NT2/D1 (cell line): Measurements from ENCODE around the gene DECR2.
"Not testable (repeated sequence)": the region's sequence is repeated elsewhere in the genome, so short reads cannot be mapped to it uniquely, and the experiment has no call there.

Source experiments
- DNase-seq: peaks from one replicate; pipeline ENCODE4 v3.0.0-alpha.2; 2011; ENCODE audit warnings: low read depth, low spot score
- H3K27me3 ChIP-seq: 2 replicates; pipeline ENCODE4 v1.6.0; 2011; ENCODE audit warnings: mild to moderate bottlenecking; ENCODE audit not compliant: insufficient read length, insufficient read depth
- H3K36me3 ChIP-seq: 2 replicates; pipeline ENCODE4 v1.6.1; 2011; ENCODE audit warnings: mild to moderate bottlenecking, low read length, mixed read lengths; ENCODE audit not compliant: insufficient read depth, insufficient read length
- H3K4me1 ChIP-seq: 2 replicates; pipeline ENCODE4 v1.5.1; 2011; ENCODE audit not compliant: insufficient read depth, insufficient read length
- H3K4me3 ChIP-seq: 2 replicates; pipeline ENCODE4 v1.5.1; 2011; ENCODE audit warnings: low read depth; ENCODE audit not compliant: insufficient read length
- H3K9ac ChIP-seq: 2 replicates; pipeline ENCODE4 v1.6.0; 2011; ENCODE audit warnings: low read depth; ENCODE audit not compliant: insufficient read length
- H3K9me3 ChIP-seq: 2 replicates; pipeline ENCODE4 v1.5.1; 2011; ENCODE audit warnings: mild to moderate bottlenecking, low read length; ENCODE audit not compliant: insufficient read depth
- SUZ12 ChIP-seq: IDR thresholded peaks from 2 replicates; pipeline ENCODE4 v1.6.1; 2011; ENCODE audit not compliant: insufficient read length, insufficient read depth; ENCODE audit errors: extremely low read depth
- YY1 ChIP-seq: IDR thresholded peaks from 2 replicates; pipeline ENCODE4 v1.6.1; 2011; ENCODE audit not compliant: insufficient read length, insufficient read depth
- ZNF274 ChIP-seq: IDR thresholded peaks from 2 replicates; pipeline ENCODE4 v1.6.1; 2011; ENCODE audit warnings: mild to moderate bottlenecking, low read depth, low read length

The DECR2 gene

DNA sequence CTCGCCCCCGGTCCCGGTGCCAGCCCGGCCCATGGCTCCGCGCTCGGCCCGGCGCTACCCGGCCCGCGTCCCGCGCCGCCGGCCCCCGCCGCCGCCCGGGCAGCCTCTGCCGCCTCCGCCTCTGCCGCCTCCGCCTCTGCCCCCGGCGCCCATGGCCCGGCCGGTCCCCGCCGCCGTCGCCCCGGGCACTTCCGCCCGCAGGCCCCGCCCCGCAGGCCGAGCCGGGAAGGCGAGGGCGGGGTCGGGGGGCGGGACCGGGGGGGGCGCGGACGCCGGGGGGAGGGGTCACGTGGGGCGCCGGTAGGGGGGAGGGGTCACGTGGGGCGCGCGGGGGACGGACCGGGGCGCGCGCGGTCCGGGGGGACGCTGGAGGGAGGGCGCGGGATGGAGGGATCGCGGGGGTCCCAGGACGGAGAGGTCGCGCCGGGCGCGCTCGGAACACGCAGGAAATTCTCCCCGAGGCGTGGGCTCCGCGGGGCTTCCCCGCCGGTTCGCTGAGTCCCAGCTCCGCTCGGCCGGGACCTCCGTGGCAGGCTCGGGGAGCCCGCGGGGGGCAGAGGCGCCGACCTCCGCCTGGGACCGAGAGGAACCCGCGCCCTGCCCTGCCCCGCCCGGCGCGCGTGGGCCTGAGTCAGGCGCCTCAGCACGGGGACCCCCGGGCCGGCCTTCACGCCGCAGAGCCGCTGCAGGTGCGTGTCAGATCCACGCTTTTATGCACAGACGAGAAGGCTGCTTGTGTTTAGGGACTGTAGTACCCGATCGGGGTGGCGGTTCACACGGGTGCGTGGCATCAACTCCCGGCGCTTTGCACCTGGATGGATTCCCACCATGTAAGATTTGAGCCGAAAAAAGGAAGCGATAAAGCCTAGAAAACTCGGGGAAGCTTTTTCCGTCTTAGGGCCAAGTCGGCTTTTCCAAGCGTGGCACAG, 19.6 kb upstream of the DECR2 start, which contains the start of gene PGAP6:
Gene PGAP6, minus strand, starts transcription at position 190 of the 929 bp plus-strand sequence. Its CDS starts 157 bp downstream, at position 33.
- Histone ChIP-seq H3K27me3 (no peaks in the 10 kb centered on the region), H3K9me3 (no peaks in the 10 kb centered on the region), H3K9ac (peak within 1 kb of the TSS; percentile 99), H3K4me1 (peaks cover 26% of the 10 kb centered on the region), H3K36me3 (peaks cover 9% of the 10 kb centered on the region), H3K4me3 (peak within 1 kb of the TSS; percentile 93)
- no peak for TF ChIP-seq YY1
- DNase-seq, result no peak

DNA sequence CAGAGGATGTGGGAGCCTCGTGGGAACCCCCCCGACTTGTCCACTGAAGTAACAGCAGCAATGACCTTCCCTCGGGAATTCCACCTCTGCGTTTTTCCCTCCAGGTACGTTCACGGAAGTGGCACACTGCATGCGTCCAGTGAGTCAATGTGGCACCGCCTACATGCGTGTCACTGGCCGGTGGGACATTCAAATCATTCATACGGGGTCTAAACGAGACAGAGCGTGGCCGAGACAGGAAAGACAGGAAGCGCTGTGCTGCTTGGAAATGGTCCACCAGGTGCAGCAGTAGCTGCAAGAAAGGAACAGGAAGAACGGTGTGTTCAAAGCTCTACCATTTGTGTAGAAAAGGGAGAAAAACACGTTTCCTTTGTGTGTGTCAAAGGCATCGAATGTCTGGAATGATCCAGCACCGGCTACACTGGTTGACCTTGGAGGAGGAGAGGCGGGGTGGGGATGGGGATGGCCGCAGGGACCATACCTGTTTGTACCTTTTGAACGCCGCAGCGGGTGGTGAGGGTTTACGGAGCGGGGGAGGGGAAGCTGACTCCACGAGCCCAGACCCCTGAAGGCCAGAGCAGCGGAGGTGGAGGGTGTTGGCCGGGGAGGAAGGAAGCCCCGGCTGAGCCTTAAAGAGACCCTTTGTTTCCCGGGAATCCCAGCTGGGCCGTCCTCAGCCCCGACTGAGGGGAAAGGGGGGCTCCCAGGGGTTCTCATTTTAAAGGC, 18.2 kb upstream of the DECR2 start:
- peaks cover 5% of the 10 kb centered on the region for H3K36me3 ChIP-seq
- H3K9me3 ChIP-seq, result no peaks in the 10 kb centered on the region
- peak overlapping the region; percentile 22 for H3K4me3 ChIP-seq
- H3K4me1 ChIP-seq, result peaks cover 29% of the 10 kb centered on the region
- H3K27me3 ChIP-seq, result no peaks in the 10 kb centered on the region
- TF ChIP-seq SUZ12 (no peak), ZNF274 (no peak), YY1 (no peak)
- H3K9ac ChIP-seq, result peak overlapping the region; percentile 75
- DNase-seq, result no peak

DNA sequence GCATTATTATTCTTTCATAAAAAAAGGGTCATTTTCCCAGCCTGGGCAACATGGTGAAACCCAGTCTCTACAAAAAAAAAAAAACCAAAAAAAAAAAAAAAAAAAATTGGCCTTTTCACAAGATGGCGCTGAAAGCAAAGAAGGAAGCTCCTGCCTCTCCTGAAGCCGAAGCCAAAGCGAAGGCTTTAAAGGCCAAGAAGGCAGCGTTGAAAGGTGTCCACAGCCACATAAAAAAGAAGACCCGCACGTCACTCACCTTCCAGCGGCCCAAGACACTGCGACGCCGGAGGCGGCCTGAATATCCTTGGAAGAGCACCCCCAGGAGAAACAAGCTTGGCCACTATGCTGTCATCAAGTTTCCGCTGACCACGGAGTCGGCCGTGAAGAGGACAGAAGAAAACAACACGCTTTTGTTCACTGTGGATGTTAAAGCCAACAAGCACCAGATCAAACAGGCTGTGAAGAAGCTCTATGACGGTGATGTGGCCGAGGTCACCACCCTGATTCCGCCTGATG, 15.0 kb upstream of the DECR2 start:
- H3K36me3 ChIP-seq, result no peaks in the 10 kb centered on the region
- peaks cover under 1% of the 10 kb centered on the region; the same call in 1 of the 2 replicates for H3K9me3 ChIP-seq
- DNase-seq, result no peak
- H3K27me3 ChIP-seq, result no peaks in the 10 kb centered on the region
- no peak overlapping the region for H3K9ac ChIP-seq
- TF ChIP-seq SUZ12 (no peak), ZNF274 (no peak), YY1 (no peak)
- peaks cover 15% of the 10 kb centered on the region for H3K4me1 ChIP-seq
- no peak overlapping the region for H3K4me3 ChIP-seq

DNA sequence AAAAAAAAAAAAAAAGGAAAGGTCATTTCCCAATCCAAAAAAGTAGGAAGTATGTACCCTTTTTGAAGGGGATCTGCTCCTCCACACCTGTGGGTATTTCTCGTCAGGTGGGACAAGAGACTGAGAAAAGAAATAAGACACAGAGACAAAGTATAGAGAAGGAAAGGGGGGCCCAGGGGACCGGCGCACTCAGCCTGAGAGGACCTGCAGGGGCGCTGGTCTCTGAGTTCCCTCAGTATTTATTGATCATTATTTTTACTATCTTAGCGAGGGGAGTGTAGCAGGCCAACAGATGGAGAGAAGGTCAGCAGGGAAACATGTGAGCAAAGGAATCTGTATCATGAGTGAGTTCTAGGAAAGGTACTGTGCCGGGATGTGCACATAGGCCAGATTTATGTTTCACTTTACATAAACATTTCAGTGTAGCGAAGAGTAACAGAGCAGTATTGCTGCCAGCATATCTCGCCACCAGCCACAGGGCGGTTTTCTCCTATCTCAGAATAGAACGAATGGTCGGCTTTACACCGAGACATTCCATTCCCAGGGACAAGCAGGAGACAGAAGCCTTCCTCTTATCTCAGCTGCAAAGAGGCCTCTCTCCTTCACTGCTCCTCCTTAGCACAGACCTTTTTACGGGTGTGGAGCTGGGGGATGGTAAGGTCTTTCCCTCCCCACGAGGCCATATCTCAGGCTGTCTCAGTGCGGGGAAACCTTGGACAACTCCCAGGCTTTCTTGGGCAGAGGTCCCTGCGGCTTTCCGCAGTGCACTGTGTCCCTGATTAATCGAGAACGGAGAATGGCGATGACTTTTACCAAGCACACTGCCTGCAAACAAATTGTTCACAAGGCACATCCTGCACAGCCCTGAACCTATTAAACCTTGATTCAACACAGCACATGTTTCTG, 13.7 kb upstream of the DECR2 start:
- H3K4me3 ChIP-seq, H3K27me3 ChIP-seq, H3K9me3 ChIP-seq, H3K9ac ChIP-seq, DNase-seq, H3K36me3 ChIP-seq: not testable (repeated sequence)
- peaks cover 14% of the 10 kb centered on the region for H3K4me1 ChIP-seq

DNA sequence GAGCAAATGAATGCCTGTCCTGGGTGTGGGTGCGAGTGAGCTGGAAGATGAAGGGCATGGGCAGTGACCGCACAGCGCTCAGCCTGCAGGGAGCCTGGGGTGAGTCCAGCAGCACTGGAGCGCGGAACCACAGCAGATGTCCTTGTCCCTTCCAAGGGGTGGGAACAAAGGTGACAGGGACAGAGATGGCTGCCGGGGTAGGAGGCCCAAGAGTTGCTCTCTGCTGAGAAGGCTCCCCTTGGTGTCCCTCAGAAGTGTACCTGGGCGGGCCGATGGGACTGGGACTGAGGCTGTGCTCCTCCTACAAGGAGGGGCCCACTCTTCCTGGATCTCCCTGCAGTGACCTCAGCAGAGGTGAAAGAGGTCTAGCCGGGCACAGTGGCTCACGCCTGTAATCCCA, 12.3 kb upstream of the DECR2 start:
- TF ChIP-seq SUZ12 (no peak), ZNF274 (no peak), YY1 (no peak)
- Histone ChIP-seq H3K9ac (peak overlapping the region; percentile 29), H3K9me3 (peaks cover 9% of the 10 kb centered on the region; the same call in 1 of the 2 replicates)

DNA sequence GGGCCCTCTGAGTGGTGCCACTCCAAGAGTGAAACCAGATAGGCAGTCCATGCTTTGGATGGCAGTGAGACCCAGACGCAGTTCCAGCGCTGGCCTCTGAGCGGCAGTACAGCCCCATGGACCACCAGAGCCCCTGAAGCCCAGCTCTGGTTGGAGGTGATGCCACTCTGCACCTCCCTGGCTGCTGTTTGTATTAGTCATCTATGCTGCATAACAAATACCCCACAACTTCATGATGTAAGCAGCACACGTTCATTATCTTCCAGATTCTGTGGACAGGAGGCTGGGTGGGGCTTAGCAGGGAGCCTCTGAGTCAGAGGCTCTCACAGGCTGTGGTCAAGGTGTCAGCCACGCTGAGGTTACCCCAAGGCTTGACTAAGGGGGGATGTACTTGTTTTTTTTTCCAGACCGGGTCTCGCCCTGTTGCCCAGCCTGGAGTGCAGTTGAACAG, 9.8 kb upstream of the DECR2 start:
- H3K9ac ChIP-seq, result no peak overlapping the region
- no peaks in the 10 kb centered on the region for H3K36me3 ChIP-seq
- no peaks in the 10 kb centered on the region for H3K27me3 ChIP-seq
- peaks cover 4% of the 10 kb centered on the region for H3K4me1 ChIP-seq
- H3K9me3 ChIP-seq, result peaks cover 9% of the 10 kb centered on the region; the same call in 1 of the 2 replicates
- no peak overlapping the region for H3K4me3 ChIP-seq
- TF ChIP-seq SUZ12, result no peak
- TF ChIP-seq ZNF274, result no peak
- TF ChIP-seq YY1, result no peak
- peak; percentile 80 for DNase-seq

More for the DNA sequence above, 12.3 kb upstream of the DECR2 start:
- no peak overlapping the region for H3K4me3 ChIP-seq
- H3K36me3 ChIP-seq, result no peaks in the 10 kb centered on the region
- H3K4me1 ChIP-seq, result peaks cover 6% of the 10 kb centered on the region
- no peaks in the 10 kb centered on the region for H3K27me3 ChIP-seq
- DNase-seq, result no peak
